RPMI8226 (cell line): Measurements from ENCODE around the gene HTRA2.
"Not testable (repeated sequence)": the region's sequence is repeated elsewhere in the genome, so short reads cannot be mapped to it uniquely, and the experiment has no call there.

ENCODE experiments used
- DNase-seq: peaks from one replicate; pipeline ENCODE4 v3.0.0-alpha.2; 2015

Gene HTRA2

DNA sequence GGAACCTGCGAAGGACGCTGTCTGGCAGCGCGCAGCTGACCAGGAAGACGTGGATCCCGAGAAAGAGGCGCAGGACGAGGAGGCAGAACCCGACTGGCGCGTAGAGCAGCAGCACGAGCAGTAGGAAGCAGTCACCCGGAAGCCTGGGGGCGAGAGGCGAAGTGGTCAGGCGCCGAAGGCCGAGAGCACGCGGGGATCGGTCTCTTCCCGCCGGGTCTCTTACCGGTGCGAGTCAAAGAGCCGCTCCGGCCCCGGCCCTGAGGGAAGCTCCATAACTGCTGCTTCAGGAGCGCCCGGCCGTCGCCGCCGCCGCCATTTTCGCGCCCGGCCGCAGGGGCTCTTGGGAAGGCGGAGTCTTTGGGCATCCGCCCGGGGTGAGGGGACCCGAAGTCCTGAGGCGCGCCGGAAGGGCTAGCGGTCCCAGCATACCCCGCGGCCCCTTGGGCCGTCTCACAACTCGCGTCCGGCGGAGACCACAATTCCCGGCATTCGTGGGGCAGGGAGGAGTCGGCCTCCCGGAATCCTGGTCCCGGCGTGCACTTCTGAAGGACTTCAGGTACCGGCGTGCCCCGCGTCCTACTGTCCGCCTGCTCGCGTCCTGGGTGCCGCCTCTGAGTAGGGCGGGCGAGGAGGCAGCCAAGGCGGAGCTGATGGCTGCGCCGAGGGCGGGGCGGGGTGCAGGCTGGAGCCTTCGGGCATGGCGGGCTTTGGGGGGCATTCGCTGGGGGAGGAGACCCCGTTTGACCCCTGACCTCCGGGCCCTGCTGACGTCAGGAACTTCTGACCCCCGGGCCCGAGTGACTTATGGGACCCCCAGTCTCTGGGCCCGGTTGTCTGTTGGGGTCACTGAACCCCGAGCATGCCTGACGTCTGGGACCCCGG is at the start of gene HTRA2, which contains the start of gene AUP1:
HTRA2 (plus strand) TSS at position 577 of the 882 bp plus-strand sequence; CDS start at position 651, 74 bp downstream.
AUP1 (minus strand) TSS at position 350 of the 882 bp plus-strand sequence; CDS start at position 273, 77 bp downstream.
- peak; percentile 98 for DNase-seq

- DNase-seq, result no peak
Measured at GRCh38 chr2:74481431-74481830, 48.3 kb upstream of the HTRA2 start.

- DNase-seq, result peak; percentile 68
Measured at GRCh38 chr2:74481961-74482800, 47.6 kb upstream of the HTRA2 start.

DNA sequence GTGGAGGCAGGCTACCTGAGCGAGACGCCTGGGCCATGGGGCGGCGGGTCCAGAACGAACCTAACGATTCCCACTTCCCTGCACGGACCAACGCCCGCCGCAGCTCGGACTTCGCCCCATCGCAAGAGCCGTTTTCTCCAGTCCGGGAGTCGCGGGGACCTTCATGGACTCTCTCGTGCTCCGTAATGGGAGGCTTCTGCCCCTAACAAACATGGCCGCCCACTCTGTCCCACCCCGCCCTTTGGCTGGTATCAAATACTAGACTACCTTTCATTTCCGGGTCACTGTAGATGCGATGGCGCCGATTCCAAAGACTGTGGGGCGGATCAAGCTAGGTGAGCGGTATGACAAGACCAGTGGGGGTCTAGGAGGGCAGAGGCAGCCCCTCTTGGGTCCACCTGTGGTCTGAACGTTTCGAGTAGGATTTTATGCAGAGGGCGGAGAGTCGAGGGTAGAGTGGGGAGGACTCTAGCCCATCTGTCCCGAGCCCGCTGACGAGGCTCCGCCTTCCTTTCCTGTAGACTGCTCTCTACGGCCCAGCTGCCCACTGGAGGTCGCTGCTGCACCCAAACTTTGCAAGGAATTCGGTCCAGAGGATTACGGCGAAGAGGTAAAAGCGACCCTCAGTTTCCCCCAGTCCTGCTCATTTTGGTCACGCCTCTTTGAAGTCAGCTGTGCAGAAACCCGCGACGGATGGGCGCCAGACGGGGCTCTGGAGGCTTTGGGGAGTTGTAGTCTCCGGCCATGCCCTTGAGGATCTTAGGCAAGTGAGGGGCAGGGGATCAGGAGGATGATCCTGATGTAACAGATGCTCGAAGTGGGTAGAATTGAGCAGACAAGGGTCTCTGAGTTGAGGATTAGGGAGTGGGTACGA is 46.7 kb upstream of the HTRA2 start, which contains the start of the genes CCDC142 and TTC31:
CCDC142 (minus strand) TSS at position 198 of the 874 bp plus-strand sequence; CDS start at position 37, 161 bp downstream.
TTC31 (plus strand) TSS at position 281 of the 874 bp plus-strand sequence; CDS start at position 296, 15 bp downstream.
- DNase-seq, result peak; percentile 95

GRCh38 chr2:74483675-74484164 is 46.0 kb upstream of the HTRA2 start:
- not testable (repeated sequence) for DNase-seq

DNA sequence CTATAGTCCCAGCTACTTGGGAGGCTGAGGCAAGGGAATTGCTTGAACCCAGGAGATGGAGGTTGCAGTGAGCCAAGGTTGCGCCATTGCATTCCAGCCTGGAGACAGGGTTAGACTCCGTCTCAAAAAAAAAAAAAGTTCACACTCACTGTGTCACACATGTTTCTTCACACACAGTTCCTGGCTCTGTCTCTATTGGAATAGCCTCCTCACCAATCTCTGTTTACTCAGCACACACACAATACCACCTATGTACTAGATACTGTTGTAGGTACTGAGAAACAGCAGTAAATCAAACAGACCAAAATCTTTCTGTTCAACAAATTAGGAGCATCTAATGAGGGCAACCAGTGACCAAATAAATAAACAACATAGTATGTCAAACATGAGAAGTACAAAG is 43.6 kb upstream of the HTRA2 start:
- DNase-seq, result no peak

GRCh38 chr2:74488643-74489481 is 40.9 kb upstream of the HTRA2 start:
- no peak for DNase-seq

- no peak for DNase-seq
Measured at GRCh38 chr2:74489906-74490305, 39.8 kb upstream of the HTRA2 start.

GRCh38 chr2:74491648-74492544 is 37.8 kb upstream of the HTRA2 start:
- DNase-seq, result no peak

GRCh38 chr2:74493546-74493945 is 36.2 kb upstream of the HTRA2 start:
- no peak for DNase-seq

DNA sequence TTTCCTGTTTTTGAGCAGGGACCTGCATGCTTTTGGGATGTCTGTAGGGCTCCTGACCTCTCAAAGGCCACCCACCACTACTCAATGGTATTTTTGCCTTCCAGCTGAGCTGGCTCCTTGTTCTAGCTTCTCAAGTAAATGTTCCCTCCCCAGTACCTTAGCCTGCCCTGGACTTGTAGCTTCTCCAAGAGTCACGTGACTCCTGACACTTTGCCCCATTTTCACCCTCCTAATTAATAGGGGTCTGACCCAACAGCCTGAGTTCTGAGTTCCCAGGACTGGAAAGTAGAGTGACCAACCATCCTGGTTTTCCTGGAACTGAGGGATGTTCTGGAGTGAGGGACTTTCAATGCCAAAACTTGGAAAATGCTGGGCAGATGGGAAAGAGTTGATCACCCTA is 34.3 kb upstream of the HTRA2 start:
- DNase-seq, result no peak

- no peak for DNase-seq
Measured at GRCh38 chr2:74496997-74497776, 32.5 kb upstream of the HTRA2 start.

DNA sequence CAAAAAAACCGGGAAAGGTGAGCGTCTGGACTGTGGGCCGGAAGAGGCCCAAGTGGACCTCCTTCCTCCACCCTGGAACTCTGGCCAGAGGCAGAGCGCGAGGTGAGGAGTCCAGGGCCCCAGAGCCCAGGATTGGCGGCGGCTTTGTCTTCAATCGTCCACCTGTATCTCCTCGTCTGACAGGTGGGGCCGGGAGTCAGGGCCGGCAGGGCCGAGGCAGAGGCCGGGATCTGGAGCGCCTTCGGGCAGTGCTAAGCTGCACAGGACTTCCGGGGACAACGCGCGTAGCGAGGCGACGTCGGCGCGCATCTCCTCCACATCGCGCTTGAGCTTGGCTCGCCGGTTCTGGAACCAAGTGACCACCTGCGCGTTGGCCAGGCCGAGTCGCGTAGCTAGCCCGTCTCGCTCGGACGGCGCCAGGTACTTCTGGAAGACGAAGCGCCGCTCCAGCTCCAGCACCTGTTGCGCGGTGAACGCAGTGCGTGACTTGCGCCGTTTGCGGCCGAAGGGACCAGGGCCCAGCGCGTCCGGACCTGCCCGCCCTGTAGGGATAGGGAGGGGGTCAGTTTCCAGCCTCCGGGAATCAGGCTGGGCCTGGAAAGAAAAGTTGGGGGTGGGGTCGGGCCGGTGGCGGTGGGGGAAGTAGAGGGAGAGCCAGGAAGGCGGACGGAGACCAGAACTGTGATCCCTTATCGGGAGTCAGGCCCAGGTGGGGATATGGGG is 31.8 kb upstream of the HTRA2 start:
- peak; percentile 32 for DNase-seq

GRCh38 chr2:74498500-74499266 is 31.1 kb upstream of the HTRA2 start:
- DNase-seq, result no peak

GRCh38 chr2:74499267-74499939 is 30.3 kb upstream of the HTRA2 start, which contains the start of gene LBX2:
TSS of gene LBX2 (minus strand) at chr2:74499603. CDS start at chr2:74499537, 66 bp downstream.
- no peak for DNase-seq

DNA sequence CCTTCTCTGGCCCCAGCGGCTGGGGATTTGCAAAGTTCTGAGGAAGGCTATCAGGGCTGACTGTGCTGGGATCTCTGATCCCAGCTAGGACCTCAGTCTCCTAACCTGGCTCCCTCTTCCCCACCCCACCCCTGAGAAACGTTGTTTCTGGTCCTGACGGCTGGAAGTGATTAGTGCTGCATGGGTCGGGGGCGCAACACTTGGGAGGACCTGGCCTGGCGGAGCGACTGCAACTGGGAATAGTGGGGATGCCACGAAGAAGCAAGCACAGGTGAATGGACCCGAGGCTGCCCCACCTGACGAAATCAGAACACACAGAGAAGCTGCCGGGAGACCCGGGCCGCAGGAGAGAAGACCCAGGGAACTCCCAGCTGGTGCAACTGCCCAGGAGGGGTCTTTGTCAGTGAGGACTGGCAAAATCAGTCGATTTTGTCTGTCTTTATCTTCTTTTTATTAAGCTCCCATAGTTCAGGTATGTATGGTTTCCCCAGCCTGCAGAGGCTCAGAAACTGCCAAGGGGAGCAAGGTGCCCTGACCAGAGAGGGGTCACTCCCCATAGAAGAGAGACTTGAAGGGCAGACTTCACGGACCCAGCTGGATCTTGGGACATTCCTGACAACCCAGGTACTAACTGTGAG is 29.7 kb upstream of the HTRA2 start:
- DNase-seq, result no peak

DNA sequence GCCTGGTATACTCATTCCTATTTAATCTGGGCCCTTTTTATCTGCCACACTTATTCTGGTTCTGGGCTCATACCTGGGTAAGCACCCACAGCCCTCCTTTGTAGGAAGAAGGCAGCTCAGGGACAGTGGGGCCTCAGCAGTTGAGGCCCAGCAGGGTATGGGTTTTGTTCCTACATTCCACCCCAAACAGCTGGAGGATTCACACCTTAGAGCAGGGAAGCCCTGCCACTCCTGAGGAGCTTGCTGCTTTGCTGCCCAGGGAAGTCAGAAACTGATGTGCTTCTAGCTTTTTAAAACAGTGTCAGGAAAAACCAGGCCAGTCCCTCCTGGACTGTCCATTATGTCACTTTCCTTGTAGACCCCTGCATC is 29.2 kb upstream of the HTRA2 start:
- no peak for DNase-seq
